GM12873 (cell line): ENCODE data around the gene ATP6V1G3.

Experiments
- TF ChIP-seq, protein P1 (sequence below): IDR thresholded peaks from 2 replicates; pipeline ENCODE4 v1.5.1; 2012; ENCODE audit warnings: low read depth, mild to moderate bottlenecking, moderate library complexity, low read length, control low read depth; ENCODE audit not compliant: insufficient read depth; ENCODE audit errors: missing control alignments

The ATP6V1G3 gene

DNA sequence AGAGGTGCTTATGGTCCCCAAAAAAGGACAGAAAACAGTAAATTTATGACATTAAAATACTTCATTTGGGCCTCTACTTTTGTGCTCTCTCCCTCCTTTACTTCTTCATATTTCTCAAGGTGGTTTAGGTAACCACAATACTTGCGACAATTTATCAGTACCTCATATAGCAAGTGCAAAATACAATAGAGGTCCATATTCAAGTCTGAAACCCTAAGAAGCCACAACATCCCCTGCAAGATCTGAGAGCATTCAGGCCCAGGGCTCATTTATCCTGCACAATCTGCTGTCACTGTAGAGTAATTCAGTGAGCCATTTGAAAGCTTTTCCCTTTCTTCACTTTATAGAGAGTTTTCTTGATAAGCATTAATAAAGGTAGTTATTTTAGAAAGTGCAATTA is 24.2 kb upstream of the ATP6V1G3 start:
- TF ChIP-seq, protein P1, sequence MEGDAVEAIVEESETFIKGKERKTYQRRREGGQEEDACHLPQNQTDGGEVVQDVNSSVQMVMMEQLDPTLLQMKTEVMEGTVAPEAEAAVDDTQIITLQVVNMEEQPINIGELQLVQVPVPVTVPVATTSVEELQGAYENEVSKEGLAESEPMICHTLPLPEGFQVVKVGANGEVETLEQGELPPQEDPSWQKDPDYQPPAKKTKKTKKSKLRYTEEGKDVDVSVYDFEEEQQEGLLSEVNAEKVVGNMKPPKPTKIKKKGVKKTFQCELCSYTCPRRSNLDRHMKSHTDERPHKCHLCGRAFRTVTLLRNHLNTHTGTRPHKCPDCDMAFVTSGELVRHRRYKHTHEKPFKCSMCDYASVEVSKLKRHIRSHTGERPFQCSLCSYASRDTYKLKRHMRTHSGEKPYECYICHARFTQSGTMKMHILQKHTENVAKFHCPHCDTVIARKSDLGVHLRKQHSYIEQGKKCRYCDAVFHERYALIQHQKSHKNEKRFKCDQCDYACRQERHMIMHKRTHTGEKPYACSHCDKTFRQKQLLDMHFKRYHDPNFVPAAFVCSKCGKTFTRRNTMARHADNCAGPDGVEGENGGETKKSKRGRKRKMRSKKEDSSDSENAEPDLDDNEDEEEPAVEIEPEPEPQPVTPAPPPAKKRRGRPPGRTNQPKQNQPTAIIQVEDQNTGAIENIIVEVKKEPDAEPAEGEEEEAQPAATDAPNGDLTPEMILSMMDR = no peak

- TF ChIP-seq, protein P1 = no peak
Observed at GRCh38 chr1:198564157-198564556, 23.7 kb upstream of the ATP6V1G3 start.

GRCh38 chr1:198563583-198563982 is 23.1 kb upstream of the ATP6V1G3 start:
- TF ChIP-seq, protein P1 = no peak

DNA sequence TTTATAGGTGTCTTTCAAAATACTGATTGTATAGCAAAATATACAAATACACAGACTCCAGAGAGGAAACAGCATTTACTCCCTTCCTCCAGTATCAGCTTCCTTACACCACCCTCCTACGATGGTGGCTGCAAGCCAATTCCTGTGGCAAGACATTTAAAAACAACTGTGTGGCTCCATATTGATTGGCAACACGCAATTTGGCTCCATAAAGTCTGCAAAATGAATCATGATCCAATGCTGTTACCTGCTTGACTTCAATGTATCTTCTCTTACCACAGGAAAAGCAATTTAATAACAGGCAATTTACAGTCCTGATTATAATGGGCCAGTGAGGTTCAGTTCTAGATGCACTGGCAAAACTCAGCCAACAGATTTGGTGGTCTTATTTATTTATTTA is 19.7 kb upstream of the ATP6V1G3 start:
- TF ChIP-seq, protein P1 = no peak

DNA sequence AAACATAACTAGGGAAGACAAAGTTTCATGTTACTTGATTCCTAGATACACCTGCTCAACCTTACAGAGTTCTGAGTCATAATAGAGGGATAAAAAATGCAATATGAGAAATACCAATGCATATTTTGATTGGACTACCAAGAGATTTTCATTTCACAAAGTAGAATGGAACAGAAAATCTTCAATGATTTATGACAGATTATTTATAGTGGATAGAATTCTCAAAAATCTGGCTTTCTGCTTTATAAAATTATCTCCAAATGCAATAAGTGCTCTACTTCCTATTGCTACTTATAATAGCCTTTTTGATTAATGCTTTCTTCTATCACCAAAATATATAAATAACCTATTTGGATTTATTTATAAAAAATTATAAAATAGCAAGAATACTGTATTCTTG is 18.9 kb upstream of the ATP6V1G3 start:
- TF ChIP-seq, protein P1 = no peak

DNA sequence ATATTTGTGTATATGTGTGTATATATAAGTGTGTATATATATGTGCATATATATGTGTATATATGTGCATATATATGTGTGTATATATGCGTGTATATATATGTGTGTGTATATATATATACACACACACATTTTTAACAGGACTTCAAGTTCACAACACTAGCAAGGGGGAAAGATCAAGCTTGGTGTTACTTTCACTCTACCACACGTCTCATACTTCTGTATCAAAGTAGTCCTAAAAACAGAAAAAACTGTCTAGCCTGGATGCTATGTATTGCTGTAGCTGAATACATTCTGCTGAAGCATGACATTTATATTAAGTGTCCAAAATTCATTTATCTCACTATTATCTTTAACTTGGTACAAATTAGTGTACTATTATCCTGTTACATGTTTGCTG is 17.9 kb upstream of the ATP6V1G3 start:
- TF ChIP-seq, protein P1 = no peak

DNA sequence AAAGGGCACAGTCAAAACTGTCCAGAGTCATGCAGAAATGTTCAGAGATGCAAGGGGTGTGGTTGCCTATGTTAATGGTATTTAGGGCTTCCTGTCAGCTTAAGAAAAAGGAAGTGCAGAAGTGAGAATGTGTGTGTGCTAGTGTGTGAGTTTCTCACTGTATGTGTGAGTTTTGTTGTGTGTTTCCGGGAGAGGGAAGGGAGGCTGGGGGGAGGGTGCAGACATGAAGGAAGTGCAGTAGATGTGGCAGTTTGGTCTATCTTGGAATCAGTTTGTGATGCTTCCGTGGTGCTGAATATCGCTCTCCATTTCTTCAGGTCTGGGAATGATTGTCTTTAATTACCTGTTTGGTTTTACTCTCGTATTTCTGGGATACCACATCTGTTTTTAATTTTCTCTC is 16.5 kb upstream of the ATP6V1G3 start:
- TF ChIP-seq, protein P1 = no peak
